ENCODE results near the gene NKAIN2. TPM values are rescaled to one million over a fixed set of nuclear protein-coding genes. Genes with fewer than 3 reads are reported as not detected.
A peak's percentile ranks its signal among the peaks of the same experiment; 100 is the strongest.

The NKAIN2 gene
- polyA plus RNA-seq, 3 donors = 14.5 to 20.0 (median 18.8) TPM

DNA sequence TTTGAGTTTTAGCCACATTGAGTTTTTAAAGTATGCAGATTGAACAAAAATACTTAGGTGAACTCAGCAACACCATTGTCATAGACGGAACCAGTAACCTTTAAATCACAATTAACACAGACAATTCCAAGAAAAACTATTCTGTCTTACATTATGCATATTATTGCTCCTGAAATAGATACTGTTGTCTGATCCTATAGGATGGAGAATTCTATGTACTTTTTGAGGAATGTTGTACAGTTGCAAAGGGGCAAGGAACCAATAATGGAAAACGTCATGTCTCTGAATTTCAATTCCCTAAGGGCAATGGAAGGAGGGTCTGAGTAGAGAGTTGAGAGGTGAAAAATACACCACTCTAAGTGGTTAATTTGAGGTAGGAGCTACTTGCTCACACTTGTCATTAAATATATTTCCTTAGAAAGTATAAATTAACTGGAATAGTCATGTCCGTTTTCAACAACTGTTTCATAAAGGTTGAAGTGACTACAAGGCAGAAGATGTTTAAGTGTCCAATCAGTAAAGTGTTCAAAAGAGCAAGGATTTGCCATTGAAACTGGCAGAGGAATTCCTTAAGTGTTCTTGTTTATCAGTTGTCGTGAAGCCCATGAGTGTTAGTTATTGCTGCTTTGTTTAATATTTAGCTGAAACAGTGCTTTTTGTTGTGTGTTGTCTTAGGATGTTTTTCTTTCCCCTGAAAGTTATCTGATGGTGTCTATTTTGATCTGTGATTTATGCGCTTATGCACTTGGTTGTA is 1.3 kb downstream of the NKAIN2 start:
- DNase-seq (ENCODE audit: extremely low read depth in 1 of 11, low read depth in 9 of 11, low spot score in 4 of 11) = no peak

DNA sequence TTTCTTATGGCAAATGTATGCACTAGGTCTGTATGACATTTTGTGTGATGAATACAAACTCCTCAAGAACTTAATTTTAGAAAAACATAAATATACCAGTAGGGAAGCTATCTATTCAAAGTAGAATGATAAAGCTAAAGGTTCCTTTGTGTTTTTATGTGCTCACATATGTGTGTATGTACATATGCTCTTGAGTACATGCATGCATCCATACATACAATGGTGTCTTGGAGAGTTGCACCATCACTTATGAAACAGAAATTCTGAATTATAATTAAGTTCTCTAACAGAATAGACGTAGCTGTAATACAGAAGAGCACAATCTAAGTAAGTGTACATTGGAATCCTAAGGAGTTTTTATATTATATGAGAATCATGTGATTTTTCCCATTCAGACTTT is 2.3 kb downstream of the NKAIN2 start:
- DNase-seq (ENCODE audit: extremely low read depth in 1 of 11, low read depth in 9 of 11, low spot score in 4 of 11) = no peak

DNA sequence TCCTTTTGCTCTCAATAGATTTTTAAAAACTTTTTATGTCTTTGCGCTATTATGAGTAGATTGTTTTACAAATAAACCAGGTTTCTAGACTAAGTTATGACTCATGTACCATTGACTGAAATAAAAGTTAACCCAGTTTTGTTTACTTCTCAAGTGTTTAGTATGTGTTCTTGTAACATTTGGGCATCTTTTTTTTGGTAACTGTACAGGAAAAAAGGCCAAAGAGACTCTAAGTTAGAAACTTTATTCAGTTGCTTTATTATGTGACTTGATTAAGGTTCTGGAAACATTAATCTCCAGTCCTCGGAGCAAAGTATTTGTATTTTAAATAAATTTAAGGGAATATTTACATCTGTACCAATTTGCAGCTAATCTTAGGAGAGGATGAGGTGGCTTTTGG is 2.9 kb downstream of the NKAIN2 start:
- DNase-seq (ENCODE audit: extremely low read depth in 1 of 11, low read depth in 9 of 11, low spot score in 4 of 11) = no peak

DNA sequence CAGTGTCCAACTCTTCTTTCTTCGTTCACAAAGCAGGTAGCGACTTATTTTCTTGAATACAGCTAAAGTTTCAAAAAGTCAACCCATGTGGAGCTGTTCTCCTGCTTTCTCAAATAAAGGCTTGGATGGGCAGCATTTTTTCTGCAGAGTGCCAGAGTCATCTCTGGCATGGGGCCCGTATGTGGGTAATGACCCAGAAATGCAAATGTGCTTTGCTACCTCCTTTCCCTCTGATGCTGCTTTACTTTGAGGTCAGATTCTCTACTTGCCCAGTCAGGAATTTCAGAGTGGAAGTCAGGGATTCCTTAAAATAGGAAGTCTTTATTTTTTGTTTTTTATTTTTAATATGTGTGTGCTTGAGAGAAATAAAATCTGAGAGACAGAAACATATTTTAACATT is 4.9 kb downstream of the NKAIN2 start:
- DNase-seq (ENCODE audit: extremely low read depth in 1 of 11, low read depth in 9 of 11, low spot score in 4 of 11) = no peak

DNA sequence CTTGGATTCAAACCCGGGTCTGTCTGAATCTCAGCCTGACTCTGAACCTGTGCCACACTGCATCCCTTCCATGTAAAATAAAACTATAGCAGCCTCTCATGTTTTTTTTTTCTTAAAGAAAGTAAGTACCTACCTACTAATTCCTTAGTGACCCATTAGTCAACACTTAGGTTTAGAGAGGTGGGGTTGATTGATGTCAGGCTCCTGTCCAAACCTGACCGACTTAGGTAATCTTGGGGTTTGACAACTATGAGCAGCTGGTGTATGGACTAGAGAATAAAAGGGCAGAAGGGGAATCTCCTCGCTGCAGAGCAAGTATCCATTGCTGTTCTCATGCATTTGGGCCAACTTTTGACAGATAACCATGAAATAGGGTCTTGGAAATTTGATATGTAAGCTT is 6.5 kb downstream of the NKAIN2 start:
- DNase-seq (ENCODE audit: extremely low read depth in 1 of 11, low read depth in 9 of 11, low spot score in 4 of 11) = no peak

DNA sequence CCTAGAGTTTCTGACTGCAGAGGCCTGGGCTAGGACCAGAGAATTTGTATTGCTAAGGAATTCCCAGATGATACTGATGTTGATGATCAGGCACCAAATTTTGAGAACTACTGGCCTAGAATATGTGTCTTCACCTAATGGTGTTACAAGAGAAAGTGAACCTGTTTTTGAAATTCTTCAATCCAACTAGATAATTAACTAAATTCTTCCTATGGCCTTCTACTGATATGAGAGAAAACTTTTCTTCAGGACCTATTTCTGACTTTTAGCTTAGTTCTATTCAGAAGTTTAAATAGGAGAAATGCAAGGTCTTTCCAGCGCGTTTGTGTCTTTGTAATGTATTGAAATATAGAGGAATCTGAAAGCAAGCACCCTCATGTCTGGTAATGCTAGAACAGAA is 7.3 kb downstream of the NKAIN2 start:
- DNase-seq (ENCODE audit: extremely low read depth in 1 of 11, low read depth in 9 of 11, low spot score in 4 of 11) = no peak

DNA sequence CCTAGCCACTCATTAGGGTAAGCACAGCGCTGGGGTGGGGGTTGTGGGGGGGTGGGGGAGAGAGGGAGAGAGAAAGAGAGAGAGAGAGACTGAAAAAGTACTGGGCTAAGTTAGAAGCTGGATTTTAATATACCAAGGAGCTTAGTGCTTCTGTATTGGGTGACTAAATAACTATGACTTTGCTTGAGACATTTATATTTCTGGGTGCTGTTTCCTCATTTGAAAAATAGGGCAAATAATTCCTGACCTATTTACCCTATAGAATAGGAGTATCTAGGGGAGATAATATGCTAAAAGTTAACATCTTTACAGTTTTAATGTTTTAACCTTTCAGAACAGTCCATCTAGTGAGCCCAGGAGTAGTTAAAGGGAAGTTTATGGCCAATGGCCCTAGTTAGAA is 7.7 kb downstream of the NKAIN2 start:
- DNase-seq (ENCODE audit: extremely low read depth in 1 of 11, low read depth in 9 of 11, low spot score in 4 of 11) = no peak

DNA sequence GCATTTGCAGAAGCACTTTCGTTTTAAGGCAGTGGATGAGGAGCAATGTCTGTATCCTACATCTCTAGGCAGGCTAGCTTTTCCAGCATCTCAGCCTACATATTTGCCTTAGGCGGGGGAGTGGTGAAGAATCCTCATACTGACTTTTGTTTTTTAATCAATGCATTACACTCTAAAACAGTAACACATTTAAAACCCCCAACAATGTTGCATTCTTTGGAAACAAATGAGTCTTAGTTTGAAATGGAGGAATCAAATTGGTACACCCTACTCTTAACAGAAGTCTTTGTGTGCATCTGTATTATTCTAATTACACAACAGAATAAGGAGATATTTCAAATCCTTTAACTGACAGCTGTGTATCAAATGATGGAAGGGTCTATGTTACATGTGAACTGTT is 9.0 kb downstream of the NKAIN2 start:
- no peak for DNase-seq (ENCODE audit: extremely low read depth in 1 of 11, low read depth in 9 of 11, low spot score in 4 of 11)

DNA sequence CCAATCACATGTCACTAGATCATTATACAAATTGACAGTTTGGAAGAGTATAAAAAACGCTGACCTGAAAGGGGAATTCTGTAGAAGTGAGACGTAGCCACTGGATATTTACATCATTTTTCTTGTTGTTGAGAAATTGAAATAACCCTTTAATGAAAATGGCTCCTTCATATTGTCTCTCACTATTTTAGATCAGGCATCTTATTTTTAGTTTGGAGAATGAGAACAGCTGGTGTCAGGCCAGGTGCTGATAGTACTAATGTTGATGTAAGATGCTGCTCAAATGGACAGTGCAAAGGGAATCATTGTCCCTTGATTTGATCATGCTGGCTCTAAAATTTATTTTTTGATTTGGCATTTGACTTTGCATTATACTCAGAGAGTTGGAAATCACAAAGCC is 17.4 kb downstream of the NKAIN2 start:
- DNase-seq (ENCODE audit: extremely low read depth in 1 of 11, low read depth in 9 of 11, low spot score in 4 of 11) = no peak

DNA sequence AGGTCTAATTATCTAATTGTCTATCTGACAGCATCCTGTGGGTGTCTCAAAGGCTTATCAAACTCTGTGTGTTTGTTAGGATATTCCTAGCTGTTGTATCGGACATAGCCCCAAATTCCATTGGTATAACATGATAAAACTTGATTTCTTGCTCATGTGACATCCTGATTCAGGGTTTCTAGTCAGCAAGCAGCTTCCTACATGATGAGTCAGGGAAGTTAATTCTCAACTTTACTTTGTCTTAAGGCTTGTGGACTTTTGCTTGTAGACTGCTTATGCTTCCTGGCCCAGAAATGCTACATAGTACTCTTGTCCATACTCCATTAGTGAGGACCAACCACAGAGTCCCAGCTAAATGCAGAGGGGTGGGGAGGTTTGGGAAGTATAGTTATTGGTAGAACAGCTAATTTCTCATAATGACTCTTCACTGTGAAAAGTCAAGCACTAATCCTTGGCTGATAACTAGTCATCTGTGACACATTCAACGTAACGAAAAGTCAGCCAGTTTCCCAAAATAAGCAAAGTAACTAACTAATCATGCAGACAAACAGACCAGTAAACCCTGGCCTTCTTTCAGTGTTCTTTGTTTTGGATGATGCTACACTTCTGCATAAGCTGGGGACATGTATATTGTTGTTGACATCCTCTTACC is 25.8 kb downstream of the NKAIN2 start:
- no peak for DNase-seq (ENCODE audit: extremely low read depth in 1 of 11, low read depth in 9 of 11, low spot score in 4 of 11)

DNA sequence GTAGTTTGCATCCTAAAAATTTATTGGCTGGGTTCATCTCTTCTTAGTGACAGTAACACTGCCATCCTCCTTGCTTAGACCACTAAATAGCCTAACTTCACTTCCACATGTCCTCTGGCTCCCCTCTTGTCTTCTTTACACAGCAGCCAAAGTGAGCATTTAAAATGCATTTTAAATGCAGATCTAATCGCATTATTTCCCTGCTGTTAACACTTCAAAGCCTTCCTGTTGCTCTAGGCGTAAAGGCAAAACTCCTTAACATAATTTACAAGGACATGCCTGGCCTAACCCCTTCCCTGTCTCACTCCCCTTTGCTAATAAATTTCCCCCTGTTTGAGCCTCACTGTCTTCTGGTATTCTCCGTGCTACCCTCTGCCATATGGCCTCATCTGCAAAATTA is 26.5 kb downstream of the NKAIN2 start:
- DNase-seq (ENCODE audit: extremely low read depth in 1 of 11, low read depth in 9 of 11, low spot score in 4 of 11) = peak in 5 of 11 donors; percentile 16 to 49 (median 46)

DNA sequence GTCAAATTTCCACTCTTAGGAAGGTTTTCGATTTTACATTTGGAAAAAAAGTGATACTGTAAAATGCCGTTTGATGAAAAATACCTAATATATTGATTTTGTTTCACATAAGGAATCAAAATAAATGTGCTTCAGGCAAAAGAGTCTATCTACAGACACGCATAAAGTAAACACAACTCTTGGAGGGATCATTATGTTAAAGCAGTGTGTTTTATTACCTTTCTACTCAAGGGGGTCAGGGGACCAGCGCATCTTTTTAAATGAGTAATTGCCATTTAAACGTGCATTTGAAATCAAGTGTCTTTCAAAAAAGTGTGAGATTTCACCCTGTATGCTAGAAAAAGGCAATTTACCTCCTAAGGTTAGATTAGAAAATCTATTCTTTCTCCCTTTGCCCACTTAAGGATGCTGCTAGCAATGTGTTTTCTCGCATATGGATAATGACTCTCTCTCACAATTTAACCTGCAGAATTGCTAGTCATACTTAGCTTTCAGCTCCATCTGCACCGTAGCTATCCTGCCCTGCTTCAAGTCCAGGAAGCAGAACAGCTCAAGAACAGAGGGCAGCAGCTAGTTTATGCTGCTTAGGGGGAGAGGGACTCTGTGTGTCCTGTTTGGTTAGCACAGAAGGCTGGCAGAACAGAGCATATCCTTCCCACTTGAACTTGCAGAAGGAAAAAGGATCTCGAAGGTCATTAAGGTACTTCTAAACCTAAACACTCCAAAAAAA is 35.0 kb downstream of the NKAIN2 start:
- no peak for DNase-seq (ENCODE audit: extremely low read depth in 1 of 11, low read depth in 9 of 11, low spot score in 4 of 11)

DNA sequence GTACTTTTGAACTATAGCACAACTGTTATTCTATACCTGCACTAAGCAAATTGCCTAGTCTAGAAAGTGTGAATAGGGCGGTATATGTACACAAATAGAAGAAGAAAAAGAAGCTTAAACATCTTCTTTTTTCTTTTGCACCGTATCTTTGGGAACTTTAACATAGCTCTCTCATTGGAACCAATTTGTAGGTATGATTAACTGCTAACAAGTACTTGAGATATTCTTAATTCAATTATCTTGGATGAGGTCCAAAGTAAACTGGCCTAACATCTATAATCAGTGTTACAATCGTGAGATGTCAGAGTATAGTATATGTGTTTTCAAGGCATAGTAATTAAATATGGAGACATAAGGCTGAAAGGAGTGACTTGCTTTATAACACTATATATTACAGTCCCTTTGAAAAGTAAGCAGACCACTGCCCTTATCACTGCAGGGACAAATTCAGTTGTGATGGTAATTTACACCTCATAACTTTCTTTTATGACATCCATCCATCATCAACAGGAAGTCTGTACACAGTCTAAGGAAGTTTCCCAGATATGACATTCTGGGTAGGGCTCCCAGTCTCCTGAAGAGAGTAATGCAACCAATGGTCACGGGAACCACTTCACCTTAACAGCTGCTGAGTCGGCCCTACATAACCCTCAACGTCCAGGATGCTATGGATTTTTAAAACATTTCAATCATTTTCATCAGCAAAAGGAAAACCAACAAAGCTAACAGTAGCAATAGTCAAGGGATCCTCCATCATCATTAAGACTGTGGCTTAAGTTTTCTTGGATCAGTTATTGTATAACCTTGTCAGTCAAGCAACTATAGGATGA is 37.6 kb downstream of the NKAIN2 start:
- DNase-seq (ENCODE audit: extremely low read depth in 1 of 11, low read depth in 9 of 11, low spot score in 4 of 11) = peak in 2 of 11 donors; percentile 5 to 6

DNA sequence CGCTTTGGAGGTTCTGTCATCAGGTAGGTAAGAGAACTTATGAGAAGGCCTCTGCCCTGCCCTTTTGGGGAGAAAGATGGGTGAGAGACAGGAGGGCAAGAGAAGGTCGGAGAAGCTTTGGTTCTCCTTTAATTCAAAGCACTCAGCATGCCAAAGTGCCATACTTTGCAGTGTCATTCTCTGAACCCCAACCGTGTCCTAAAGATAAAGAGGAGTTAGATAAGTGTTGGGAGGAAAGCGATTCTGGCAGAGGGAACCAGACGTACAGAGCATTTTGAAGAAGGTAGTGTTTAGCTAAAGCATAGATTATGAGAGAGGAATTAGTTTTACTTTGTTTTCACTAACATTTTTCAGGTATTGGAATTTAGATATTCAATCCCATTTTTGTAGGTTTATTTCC is 40.3 kb downstream of the NKAIN2 start:
- no peak for DNase-seq (ENCODE audit: extremely low read depth in 1 of 11, low read depth in 9 of 11, low spot score in 4 of 11)

DNA sequence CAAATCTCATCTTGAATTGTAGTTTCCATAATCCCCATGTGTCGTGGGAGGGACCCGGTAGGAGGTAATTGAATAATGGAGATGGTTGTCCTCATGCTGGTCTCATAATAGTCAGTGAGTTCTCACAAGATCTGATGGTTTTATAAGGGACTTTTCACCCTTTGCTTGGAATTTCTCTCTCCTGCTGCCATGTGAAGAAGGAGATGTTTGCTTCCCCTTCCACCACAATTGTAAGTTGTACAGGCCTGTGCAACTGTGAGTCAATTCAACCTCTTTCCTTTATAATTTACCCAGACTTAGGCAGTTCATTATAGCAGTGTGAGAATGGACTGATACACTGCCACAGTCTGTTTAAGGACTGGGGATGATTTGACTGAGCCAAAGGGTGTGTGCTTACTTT is 44.7 kb downstream of the NKAIN2 start:
- no peak for DNase-seq (ENCODE audit: extremely low read depth in 1 of 11, low read depth in 9 of 11, low spot score in 4 of 11)

DNA sequence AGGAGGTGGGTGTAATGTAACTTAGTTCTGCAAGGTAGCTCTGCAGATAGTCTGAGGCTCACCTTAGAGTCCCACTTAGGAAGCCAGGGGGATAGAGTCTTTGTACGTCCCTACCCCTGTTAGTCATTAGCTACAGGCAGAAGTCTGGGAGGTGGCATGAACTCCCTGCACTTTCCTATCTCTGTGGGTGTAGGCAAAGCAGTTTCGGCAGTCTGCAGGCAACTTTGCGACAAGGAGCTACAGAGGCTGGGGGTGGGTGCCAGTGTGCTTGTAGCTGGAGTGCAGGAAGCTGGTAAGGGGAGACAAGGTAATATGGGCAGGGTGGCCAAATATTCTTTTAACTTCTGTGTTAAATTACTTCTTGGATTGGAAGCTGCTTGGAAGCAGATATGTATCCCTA is 45.7 kb downstream of the NKAIN2 start:
- DNase-seq (ENCODE audit: extremely low read depth in 1 of 11, low read depth in 9 of 11, low spot score in 4 of 11) = no peak

DNA sequence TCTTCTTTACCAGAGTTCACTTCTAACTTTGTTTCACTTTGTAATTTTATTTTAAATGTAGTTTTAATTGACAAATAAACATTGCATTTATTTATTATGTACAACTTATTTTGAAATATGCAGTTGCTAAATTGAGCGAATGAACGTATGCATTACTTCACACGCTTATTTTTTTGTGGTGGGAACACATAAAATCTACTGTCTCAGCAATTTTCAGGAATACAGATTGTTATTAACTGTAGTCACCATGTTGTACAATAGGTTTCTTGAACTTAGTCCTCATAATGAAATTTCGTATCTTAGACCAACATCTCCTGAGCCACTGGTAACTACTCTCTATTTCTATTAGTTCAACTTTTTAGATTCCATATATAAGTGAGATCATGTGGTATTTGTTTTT is 46.9 kb downstream of the NKAIN2 start:
- no peak for DNase-seq (ENCODE audit: extremely low read depth in 1 of 11, low read depth in 9 of 11, low spot score in 4 of 11)

DNA sequence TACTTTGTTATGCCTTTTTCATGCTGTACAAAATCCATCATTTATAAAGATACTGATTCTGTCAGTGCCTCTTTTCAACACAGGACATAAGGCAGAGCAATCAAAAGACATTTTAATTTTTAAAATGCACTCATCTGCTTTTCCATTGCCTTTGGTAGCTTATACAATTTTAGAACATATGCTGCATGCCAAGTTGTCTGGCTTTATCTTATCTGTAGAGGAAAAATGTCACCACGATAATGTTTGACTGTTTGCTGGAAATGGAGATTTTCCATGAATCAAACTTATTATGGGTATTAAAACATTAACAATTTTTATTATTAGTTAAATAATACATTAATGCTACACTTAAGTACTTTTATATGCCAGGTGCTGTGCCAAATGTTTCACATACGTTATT is 50.5 kb downstream of the NKAIN2 start:
- no peak for DNase-seq (ENCODE audit: extremely low read depth in 1 of 11, low read depth in 9 of 11, low spot score in 4 of 11)

DNA sequence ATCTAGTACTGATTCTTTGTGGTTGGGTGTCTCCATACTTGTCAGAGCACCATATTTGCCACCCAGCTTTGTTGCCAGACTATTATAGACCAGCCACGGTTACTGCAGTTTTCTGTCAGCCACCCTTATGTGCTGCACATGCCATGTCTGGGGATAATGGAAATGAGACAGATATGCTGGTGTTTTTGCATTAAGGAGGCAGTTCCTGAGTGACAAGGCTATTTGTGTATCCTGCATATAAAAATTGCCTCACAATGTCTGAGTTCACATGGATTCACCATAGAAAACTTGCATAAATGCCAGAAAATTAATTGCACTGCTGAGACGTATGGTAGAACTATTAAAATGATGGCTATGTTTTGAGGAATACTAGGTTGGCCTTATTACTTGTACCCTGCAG is 51.8 kb downstream of the NKAIN2 start:
- no peak for DNase-seq (ENCODE audit: extremely low read depth in 1 of 11, low read depth in 9 of 11, low spot score in 4 of 11)

DNA sequence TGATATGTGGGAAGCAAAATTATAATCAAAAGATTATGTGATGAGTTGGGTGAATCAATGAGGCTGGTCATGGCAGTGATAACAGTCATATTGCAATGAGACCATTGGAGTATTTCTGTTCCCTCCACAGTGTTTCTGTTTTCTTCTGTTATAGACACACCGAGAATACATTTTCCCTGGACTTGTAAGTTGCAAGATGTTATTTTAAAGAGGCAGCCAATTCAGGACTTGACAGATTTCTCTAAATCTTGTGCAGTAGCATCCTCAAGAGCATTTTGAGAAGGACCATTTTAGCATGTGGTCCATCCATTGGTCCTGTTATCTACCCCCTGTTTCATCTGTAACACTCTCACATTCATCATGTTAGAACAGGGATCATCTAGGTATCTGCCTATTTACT is 55.6 kb downstream of the NKAIN2 start:
- DNase-seq (ENCODE audit: extremely low read depth in 1 of 11, low read depth in 9 of 11, low spot score in 4 of 11) = no peak
